Subcutaneous abdominal adipose tissue (tissue), 5 donors: ENCODE data around the gene FAM210A.

Experiments
- H3K27ac ChIP-seq: one replicate; pipeline ENCODE4 v1.7.0; 2013; ENCODE audit warnings: low read depth, mild to moderate bottlenecking, inconsistent platforms, low read length, moderate library complexity
- H3K27me3 ChIP-seq, 5 donors: one replicate each; pipeline ENCODE4 v1.7.0; 2013; ENCODE audit warnings: low read length in 5 of 5, inconsistent platforms in 1 of 5; ENCODE audit not compliant: control insufficient read depth in 5 of 5, insufficient read depth in 4 of 5
- H3K36me3 ChIP-seq, 5 donors: one replicate each; pipeline ENCODE4 v1.7.0; 2013; ENCODE audit warnings: low read length in 5 of 5; ENCODE audit not compliant: control insufficient read depth in 5 of 5, insufficient read depth in 5 of 5
- H3K4me1 ChIP-seq, 5 donors: one replicate each; pipeline ENCODE4 v1.7.0; 2013; ENCODE audit warnings: low read length in 5 of 5, mild to moderate bottlenecking in 3 of 5, moderate library complexity in 1 of 5; ENCODE audit not compliant: control insufficient read depth in 5 of 5, insufficient read depth in 5 of 5
- H3K4me3 ChIP-seq, 5 donors: one replicate each; pipeline ENCODE4 v1.7.0; 2013; ENCODE audit warnings: low read length in 5 of 5, low read depth in 1 of 5
- H3K9ac ChIP-seq, 5 donors: one replicate each; pipeline ENCODE4 v1.7.0; 2013; ENCODE audit warnings: low read length in 5 of 5, mild to moderate bottlenecking in 4 of 5, moderate library complexity in 3 of 5
- H3K9me3 ChIP-seq, 5 donors: one replicate each; pipeline ENCODE4 v1.7.0; 2013; ENCODE audit warnings: low read length in 5 of 5; ENCODE audit not compliant: control insufficient read depth in 5 of 5
- donor health status: healthy.
- donor health status: healthy.
- donor health status: healthy.
- donor health status: healthy.
- donor health status: healthy.

FAM210A gene

DNA sequence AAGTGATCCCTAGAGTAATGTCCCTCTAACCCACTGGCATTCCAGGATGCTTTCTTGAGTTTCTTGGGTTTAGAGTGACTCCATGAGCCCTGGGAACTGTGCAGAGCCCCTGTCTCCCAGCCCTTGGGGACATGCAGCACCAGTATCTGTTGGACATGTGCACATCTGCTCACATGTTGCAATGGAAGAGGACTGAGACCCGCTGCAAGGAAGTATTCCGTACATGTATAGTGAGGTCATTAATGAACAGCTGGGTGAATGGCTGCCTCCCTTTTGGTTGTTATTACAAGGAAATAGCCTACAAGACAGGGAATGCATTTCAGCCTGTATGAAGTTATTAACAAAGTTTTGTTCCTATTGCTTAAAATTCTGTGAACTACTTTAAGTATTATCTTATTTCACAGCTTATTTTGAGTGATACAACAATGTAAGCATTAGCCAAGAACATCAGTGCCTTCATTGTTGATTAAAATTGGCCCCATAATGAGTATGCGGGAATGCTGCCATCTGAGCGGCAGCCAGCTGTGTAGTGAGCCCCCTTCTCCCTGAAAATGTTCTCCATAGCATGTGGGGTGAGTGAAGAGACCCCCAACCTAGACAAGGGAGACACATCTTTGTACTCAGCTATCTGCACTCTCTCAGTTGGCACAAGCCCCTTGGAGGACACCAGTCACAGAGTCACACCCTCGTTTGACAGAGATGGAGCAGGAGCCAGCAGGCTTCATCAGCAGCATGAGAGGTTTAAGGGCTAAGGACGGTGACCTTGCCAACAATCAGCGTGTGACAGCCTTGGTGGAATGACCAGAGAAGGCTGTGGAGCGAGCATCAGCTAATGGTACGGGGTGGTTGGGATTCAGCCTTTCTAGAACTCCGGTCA, 87.4 kb downstream of the FAM210A start:
- no peak overlapping the region for H3K4me3 ChIP-seq
- H3K9ac ChIP-seq, result no peak overlapping the region
- H3K27ac ChIP-seq, result no peak overlapping the region
- no peaks in the 10 kb centered on the region for H3K27me3 ChIP-seq
- H3K9me3 ChIP-seq, result no peaks in the 10 kb centered on the region
- no peaks in the 10 kb centered on the region for H3K36me3 ChIP-seq
- peaks cover 0 to 19% (median 14%) of the 10 kb centered on the region in 5 donors for H3K4me1 ChIP-seq

DNA sequence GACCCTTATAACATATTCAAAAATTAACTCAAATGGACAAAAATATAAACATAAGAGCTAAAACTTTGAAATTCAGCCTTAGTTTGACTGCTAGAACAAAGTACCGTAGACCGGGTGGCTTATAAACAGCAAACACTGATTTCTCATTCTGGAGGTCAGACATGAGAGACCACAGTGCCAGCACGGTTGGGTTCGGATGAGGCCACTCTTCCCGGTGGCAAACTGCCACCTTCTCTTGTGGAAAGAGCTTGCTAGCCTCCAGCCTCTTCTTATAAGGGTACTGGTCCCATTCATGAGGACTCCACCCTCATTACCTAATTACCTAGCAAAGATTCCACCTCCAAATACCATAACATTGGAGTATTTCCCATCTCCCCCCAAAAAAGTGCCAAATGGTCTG, 91.3 kb downstream of the FAM210A start:
- H3K9ac ChIP-seq, result no peak overlapping the region
- peaks cover 0 to 3% (median 0%) of the 10 kb centered on the region in 5 donors for H3K9me3 ChIP-seq
- H3K27me3 ChIP-seq, result no peaks in the 10 kb centered on the region
- H3K27ac ChIP-seq, result no peak overlapping the region
- peaks cover 0 to 4% (median 0%) of the 10 kb centered on the region in 5 donors for H3K36me3 ChIP-seq
- H3K4me1 ChIP-seq, result peaks cover 0 to 3% (median 1%) of the 10 kb centered on the region in 5 donors
- H3K4me3 ChIP-seq, result no peak overlapping the region

DNA sequence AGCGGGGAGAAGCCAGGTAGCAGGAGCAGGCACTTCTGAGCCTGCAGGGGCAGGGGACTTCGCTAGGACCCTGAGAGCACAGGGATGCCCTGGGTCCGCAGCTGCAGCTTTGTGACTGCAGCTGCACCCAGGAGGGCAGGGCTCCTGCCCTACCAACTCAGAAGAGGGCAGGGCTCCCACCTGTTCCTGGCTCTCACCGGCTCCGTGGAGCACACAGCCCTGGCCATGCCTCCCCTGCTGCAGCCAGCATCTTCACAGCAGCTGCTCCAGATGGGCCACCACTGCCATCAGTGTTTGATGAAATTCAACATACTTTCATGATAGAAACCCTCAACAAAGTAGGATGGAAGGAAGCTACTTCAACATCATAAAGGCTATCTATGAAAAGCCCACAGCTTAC, 92.7 kb downstream of the FAM210A start:
- Histone ChIP-seq H3K27me3 (no peaks in the 10 kb centered on the region), H3K36me3 (peaks cover 0 to 4% (median 0%) of the 10 kb centered on the region in 5 donors), H3K4me3 (no peak overlapping the region), H3K9ac (no peak overlapping the region), H3K9me3 (peaks cover 0 to 3% (median 0%) of the 10 kb centered on the region in 5 donors), H3K4me1 (peaks cover 0 to 6% (median 3%) of the 10 kb centered on the region in 5 donors), H3K27ac (no peak overlapping the region)

DNA sequence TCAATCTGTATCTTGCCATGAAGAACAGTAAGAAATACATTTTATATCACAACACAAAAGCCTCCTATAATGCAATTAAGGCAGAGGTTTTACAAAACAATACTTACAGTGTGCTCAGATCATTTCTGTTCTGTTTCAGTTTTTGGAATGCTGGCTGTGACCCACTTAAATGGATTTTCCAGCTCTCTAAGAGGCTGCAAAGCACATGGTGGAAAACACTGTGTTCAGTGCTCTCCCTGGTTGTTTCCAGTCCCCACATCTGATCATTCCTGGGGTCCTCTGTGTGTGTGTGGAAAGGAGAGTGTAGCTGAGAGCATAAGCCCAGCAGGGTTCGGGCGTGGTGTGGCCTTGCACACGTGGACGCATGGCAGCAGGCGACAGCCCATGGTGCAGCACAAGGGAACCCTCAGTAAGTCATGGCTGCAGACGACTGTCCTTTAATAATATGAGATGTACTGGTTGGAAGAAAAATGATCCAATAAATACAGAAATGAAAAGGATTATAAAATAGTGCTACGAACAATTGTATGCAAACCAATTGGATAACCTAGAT, 95.6 kb downstream of the FAM210A start:
- Histone ChIP-seq H3K4me1 (peaks cover 0 to 6% (median 3%) of the 10 kb centered on the region in 5 donors), H3K9me3 (peaks cover 0 to 3% (median 0%) of the 10 kb centered on the region in 5 donors), H3K9ac (no peak overlapping the region), H3K36me3 (peaks cover 0 to 9% (median 0%) of the 10 kb centered on the region in 5 donors), H3K27ac (no peak overlapping the region), H3K4me3 (no peak overlapping the region), H3K27me3 (no peaks in the 10 kb centered on the region)

DNA sequence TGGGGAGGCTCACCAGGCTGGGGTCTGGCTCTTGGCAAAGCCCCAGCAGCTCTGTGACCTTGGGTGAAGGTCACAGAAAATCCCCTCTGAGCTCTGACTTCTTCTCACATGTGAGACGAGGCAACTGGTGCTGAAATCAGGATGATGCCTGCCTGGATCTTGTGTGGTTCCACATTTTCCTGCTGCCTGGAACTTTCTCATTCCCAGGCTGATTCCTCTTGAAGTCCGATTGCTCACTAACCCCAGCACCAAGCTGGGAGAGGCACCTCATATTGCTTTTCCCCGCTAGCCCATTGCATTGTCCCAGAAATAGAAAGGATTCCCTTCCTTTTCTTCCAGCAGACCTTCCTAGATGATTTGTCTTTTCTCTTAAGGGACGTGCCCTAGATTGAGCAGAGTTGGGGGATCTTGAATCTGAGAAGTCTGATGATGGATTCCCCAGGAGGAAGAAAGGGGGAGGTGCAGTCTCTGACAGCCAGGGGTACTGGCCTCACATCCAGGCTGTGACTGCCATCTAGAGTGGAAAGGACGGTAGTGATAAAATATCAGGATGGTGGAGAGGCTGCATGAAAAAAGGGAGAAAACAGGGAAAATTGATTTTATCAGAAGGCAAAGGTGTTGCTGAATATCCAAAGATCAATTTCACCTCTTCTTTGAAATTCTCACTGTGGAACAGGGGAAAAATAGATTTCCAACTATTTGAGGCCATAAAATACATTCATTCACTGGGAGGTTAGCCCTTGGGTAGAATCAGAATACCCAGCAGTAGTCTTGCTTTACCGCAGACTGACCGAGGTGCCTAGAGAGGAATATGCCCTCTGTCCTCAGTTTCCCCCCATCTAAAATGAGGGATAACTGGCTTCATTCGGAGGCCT, 96.3 kb downstream of the FAM210A start:
- Histone ChIP-seq H3K27me3 (no peaks in the 10 kb centered on the region), H3K4me3 (no peak overlapping the region), H3K9ac (no peak overlapping the region), H3K4me1 (peaks cover 0 to 6% (median 3%) of the 10 kb centered on the region in 5 donors), H3K9me3 (peaks cover 0 to 3% (median 0%) of the 10 kb centered on the region in 5 donors), H3K36me3 (peaks cover 0 to 9% (median 0%) of the 10 kb centered on the region in 5 donors), H3K27ac (no peak overlapping the region)

DNA sequence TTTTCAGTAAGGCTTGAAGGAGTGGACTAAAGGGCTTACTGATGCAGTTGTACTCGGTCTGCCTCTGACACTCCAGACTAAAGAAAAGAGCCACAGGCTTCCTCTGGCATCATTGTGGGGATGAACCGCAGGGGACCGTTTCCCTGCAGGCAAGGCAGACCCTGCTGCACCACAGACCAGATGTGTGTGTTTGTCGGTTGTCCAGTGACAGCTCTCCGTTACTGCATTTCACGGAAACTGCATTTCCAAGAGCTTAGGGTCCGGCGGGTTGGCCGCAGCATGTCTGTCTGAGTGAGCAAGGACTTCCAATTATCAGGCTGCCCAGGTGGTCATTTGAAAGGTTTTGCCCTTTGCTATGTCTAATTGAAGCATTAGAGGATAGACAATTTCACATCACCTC, 98.1 kb downstream of the FAM210A start:
- H3K4me3 ChIP-seq, result no peak overlapping the region
- H3K9ac ChIP-seq, result no peak overlapping the region
- H3K36me3 ChIP-seq, result peaks cover 0 to 21% (median 2%) of the 10 kb centered on the region in 5 donors
- H3K27me3 ChIP-seq, result no peaks in the 10 kb centered on the region
- H3K27ac ChIP-seq, result no peak overlapping the region
- peaks cover 0 to 3% (median 0%) of the 10 kb centered on the region in 5 donors for H3K9me3 ChIP-seq
- H3K4me1 ChIP-seq, result peaks cover 0 to 6% (median 0%) of the 10 kb centered on the region in 5 donors

DNA sequence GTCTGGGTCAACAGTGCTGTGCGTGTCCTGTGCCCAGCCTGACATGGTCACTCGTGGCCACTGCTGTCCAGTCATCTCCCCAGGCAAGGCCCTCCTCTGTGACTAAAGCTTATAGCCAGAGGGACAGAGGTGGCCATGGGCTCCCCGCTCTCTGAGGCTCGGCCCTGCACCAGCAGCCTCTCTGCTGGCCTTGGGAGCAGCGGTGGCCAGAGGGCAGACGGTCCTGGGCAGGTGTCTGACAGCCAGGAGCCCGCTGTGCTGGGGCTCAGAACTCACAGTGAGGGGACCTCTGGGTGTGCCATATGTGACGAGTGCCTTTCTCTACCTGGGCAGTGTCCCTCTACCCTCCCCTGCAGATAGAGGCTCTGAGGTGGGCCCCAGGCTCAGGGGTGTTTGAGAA, 98.7 kb downstream of the FAM210A start:
- Histone ChIP-seq H3K4me3 (no peak overlapping the region), H3K9me3 (peaks cover 0 to 3% (median 0%) of the 10 kb centered on the region in 5 donors), H3K27me3 (no peaks in the 10 kb centered on the region), H3K9ac (no peak overlapping the region), H3K27ac (no peak overlapping the region), H3K4me1 (peaks cover 0 to 6% (median 0%) of the 10 kb centered on the region in 5 donors), H3K36me3 (peaks cover 0 to 24% (median 4%) of the 10 kb centered on the region in 5 donors)

DNA sequence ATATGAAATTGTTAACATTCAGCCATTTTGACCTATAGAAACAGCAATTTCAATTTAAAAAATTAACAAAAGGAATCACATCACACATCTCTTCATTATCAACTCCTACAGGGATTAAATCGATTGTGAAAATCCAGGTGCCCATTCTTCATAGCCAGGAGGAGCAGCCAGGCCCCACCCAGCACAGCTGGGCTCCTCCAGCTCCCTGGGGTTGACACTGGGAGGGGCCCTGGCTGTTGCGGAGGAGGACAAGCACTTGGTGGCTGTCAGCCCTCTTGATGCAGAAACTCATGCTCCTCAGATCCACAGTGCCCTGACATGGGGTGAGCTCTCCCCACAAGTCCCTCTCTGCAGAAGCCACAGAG, 99.8 kb downstream of the FAM210A start:
- Histone ChIP-seq H3K9me3 (no peaks in the 10 kb centered on the region), H3K27me3 (no peaks in the 10 kb centered on the region), H3K27ac (no peak overlapping the region), H3K4me1 (peaks cover 0 to 6% (median 0%) of the 10 kb centered on the region in 5 donors), H3K4me3 (no peak overlapping the region), H3K36me3 (peaks cover 0 to 26% (median 4%) of the 10 kb centered on the region in 5 donors), H3K9ac (no peak overlapping the region)

DNA sequence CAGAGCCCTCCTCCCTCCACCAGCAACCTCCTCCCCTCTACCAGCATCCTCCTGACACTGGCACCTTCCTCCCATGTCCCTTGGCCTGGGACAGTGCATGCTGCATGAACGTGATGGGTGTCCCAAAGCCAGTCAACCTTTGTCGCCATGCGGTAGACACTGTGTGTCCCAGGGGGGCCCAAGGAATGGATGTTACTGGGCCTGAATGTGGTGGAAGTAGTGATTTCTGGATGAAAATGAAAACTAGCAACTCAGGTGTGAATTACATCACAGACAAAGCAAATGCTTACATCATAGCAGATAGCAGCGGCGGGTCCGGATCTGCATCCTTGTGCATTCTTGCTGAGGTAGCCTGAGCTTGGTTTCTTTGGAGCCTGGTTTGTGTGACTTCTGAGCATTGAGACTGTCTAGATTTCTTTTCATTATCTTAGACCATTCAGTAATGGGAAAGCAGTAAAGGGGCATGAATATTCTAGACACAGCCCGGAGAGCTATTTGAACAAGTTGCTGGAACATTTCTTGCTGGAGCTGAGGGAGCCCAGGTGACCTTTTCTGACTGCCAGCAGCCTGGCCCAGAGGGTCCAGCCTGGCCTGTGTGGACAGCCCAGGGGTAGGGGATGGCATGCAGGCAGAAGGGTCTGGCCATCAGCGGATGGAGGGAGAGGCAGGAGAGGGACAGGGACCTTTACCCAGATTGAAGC, 100.4 kb downstream of the FAM210A start:
- H3K27ac ChIP-seq, result no peak overlapping the region
- peaks cover 0 to 6% (median 0%) of the 10 kb centered on the region in 5 donors for H3K4me1 ChIP-seq
- peaks cover 0 to 26% (median 9%) of the 10 kb centered on the region in 5 donors for H3K36me3 ChIP-seq
- no peaks in the 10 kb centered on the region for H3K27me3 ChIP-seq
- H3K4me3 ChIP-seq, result no peak overlapping the region
- no peaks in the 10 kb centered on the region for H3K9me3 ChIP-seq
- H3K9ac ChIP-seq, result no peak overlapping the region
